Measurements from ENCODE around the gene PLCG2.
A peak's percentile ranks its signal among the peaks of the same experiment; 100 is the strongest.
"Not testable (repeated sequence)": the region's sequence is repeated elsewhere in the genome, so short reads cannot be mapped to it uniquely, and the experiment has no call there.

Gene PLCG2

DNA sequence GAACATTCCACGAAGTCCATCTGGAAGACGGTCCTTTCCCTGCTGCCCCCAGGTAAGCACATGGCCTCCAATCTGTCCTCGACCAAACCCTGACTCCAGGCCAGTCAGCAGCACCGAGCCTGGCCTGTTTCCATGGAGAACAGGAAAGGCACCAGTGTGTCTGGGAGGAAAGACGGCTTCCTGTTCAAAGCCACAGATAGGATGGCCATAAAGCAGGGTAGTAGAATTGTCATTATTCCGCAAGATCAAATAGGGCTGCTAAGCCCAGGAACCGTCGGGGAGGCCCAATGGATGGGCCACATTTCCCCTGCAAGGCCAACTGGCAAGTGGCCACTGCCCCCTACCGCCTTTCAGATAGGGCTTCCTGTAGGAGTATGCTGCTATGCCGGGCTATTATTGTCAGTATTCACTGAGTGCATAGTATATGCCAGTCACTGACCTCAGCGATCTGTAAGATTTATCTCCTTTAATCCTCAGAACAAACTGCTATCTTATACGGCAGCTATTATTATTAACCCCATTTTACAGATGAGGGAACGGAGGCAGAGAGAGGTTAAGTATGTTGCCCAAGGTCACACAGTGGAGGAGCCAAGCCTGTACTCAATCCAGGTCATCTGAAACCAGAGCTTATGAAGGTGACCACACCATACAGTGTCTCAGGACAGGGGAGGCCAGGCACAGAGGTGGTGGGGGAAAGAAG lies 23.0 kb upstream of the PLCG2 start:
- DNase-seq: peak; percentile 37

DNA sequence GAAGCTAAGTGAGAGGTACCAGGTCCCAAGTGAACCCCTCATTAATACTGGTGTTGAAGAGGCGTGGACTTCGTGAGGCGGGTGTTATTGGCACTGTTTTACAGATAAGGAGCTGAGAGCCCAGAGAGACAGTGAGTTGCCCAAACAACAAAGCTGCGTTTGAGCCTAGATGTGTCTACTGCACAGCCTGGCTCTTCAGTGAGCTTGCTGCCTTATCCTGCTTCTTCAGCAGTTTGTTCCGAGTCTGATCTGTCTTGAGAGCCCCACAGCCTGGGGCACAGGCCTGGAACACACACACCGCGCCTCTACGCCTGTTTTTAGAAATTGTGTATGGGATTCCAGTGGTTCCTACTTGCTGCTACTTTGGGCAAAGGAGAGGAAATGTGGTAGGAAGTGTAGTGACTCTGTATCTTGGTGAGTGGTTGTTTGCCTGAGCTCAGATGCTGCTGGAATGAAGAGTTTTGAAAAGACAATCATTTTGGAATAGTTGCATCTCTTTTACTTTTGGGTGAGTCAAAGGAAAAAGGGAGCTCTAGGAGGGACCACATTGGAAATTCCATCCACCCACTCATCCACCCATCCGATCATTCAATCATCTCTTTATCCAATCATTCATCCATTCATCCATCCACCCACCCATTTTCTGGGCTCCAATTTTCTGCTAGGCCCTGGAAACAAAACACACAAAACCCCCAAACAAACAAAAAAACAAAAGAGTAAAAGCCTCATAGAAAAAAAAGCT lies 22.3 kb upstream of the PLCG2 start:
- no peak for DNase-seq

DNA sequence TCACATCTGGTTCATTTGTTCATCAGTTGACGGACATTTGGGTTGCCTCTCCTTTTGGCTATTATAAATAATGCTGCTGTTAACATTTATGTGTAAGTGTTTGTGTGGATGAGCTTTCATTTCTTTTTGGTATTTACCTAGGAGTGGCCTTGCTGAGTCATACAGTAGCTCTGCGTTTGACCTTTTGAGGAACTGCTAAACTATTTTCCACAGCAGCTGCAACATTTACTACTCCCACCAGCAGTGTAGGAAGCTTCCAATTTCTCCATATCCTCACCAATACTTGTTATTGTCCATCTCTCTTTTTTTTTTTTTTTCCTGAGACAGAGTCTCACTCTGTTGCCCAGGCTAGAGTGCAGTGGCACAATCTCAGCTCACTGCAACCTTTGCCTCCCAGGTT lies 20.7 kb upstream of the PLCG2 start:
- DNase-seq: no peak

DNA sequence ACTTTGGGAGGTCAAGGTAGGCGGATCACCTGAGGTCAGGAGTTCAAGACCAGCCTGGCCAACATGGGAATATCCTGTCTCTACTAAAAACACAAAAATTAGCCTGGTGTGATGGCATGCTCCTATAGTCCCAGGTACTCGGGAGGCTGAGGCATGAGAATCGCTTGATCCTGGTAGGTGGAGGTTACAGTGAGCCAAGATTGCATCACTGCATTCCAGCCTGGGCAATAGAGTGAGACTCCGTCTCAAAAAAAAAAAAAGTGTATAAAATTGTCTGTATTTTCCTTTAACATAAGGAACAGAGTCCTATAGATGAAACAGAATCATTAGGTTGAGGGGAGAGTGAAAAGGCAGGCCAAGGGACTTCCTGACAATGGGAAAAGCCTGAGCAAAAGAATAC lies 16.8 kb upstream of the PLCG2 start:
- not testable (repeated sequence) for DNase-seq

DNA sequence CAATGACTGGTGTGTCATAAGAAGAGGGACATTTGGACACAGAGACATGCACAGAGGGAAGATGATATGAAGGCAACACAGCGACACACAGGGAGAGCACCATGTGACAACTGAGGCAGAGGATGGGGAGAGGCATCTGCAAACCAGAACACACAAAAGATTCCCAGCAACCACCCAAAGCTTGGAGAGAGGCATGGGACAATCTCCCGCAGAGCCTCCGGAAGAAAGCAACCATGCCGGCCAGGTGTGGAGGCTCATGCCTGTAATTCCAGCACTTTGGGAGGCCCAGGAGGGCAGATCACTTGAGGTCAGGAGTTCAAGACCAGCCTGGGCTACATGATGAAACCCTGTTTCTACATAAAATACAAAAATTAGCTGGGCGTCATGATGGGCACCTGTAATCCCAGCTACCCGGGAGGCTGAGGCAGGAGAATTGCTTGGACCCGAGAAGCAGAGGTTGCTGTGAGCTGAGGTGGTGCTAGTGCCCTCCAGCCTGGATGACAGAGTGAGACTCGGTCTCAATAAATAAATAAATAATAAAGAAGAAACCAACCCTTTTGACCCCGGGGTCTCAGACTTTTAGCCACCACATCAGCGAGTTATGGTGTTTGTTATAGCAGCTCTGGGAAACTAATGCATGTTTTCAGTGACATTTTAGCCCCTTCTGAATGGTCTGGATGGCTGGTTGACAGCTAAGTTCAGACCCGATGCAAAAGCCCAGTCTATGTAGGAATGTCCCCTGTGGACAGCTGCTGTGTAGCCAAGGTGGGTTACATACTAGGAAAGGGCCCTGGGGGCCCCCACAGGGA lies 13.8 kb upstream of the PLCG2 start:
- no peak for DNase-seq

DNA sequence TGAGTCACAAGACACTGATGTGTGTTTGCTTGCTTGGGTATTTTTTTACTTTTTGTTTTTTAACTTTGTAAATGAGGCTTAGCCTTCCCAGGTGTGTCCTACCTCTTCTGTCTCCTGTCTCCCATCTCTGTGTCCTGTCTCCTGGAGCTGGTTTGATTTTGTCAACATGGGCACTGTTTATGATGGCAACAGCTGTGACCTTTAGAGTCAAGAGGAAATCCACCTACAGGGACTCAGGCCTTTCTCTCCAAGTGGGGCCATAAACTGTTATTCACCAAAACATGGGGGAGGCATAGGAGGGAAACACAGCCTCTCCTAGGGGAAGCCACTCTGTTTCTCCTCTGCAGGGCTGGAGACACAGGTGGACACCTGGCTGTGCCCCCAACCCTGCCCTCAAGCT lies 13.1 kb upstream of the PLCG2 start:
- no peak for DNase-seq

DNA sequence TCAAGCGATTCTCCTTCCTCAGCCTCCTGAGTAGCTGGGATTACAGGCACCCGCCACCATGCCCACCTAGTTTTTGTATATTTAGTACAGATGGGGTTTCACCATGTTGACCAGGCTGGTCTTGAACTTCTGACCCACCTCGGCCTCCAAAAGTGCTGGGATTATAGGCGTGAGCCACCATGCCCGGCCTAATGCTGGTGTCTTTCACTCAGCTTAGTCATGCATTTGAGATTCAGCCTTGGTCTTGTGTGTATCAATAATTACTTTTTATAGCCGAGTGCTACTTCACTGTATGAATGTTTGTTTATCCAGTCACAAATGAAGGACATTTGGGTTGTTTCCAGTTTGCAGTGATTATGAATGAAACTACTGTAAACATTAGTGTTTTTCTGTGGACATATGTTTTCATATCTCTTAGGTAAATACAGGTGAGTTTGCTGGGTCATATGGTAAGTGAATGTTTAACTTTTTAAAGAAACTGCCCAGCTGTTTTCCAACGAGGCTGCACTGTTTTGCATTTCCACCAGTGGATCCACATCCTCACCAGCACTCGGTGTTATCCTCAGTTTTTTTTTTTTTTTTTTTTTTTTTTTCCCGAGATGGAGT lies 11.0 kb upstream of the PLCG2 start:
- no peak for DNase-seq

DNA sequence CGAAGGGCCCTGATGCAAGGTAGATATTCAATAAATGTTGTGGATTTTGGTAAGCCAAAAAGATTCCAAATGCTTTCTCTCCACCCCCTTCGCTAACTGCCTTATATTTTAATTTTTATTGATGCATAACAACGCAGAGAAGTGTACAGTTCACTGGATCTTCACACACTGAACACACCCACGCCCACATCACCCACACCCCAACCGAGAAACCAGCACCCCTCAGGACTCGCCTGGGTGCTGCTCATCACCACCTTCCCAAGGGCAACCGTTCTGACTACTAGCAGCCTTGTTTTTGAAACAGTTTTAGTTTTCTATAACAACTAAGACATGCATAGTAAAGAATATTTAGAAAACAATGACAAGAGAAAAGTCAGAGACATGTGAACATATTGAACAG lies 9.1 kb upstream of the PLCG2 start:
- DNase-seq: no peak

DNA sequence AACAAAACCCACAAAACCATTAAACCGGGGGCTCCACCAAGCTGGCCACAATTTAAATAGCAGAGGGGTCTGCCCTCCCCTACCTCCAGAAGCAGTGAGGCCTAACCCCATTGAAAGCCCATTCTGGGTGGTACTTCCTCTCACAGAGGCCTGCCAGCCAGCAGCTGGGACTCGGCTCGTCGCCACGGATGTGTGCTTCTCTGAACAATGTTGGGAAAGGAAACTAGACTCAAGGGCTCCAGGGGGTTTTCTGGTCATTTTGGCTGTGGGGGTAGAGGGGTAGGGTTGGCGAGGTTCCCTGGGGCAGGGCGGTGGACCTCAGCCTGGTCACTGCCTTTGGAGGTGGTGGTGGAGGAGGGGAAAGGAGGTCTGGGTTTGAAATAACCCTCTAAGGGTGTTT lies 4.7 kb upstream of the PLCG2 start:
- peak; percentile 40 for DNase-seq

DNA sequence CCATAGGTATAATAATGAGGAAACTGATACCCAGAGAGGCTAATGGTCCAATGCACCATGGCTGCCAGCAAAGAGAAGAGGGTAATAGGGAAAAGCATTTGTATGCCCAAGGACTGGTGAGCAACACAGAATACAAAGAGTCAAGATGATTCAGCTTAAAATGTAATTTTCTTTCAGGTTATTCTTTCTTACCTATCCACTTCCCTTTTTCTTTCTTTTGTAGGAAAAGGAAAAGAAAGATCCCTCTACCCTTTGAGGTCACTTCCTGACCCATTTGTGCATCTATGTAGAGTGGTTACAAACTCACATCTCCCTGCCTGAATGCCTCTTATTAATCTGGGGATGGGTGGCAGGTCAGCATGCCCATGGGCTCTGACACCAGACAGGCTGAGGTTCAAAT lies 3.5 kb upstream of the PLCG2 start:
- no peak for DNase-seq

DNA sequence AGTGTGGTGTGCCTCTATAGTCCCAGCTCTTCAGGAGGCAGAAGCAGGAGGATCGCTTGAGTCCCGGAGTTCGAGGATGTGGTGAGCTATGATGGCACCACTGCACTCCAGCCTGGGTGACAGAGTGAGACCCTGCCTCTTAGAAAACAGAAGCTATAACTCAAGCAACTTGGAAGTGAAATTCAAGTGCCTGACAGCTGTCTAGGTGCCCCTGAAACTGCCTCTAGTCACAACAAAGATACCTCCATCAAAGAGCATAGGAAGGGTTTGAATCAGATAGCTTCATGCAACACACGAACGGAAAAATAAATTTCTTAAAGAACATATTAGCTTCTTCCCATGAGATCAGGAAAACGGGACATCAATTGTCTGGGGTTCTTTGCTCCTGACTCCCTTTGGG lies 860 bp upstream of the PLCG2 start:
- no peak for DNase-seq

DNA sequence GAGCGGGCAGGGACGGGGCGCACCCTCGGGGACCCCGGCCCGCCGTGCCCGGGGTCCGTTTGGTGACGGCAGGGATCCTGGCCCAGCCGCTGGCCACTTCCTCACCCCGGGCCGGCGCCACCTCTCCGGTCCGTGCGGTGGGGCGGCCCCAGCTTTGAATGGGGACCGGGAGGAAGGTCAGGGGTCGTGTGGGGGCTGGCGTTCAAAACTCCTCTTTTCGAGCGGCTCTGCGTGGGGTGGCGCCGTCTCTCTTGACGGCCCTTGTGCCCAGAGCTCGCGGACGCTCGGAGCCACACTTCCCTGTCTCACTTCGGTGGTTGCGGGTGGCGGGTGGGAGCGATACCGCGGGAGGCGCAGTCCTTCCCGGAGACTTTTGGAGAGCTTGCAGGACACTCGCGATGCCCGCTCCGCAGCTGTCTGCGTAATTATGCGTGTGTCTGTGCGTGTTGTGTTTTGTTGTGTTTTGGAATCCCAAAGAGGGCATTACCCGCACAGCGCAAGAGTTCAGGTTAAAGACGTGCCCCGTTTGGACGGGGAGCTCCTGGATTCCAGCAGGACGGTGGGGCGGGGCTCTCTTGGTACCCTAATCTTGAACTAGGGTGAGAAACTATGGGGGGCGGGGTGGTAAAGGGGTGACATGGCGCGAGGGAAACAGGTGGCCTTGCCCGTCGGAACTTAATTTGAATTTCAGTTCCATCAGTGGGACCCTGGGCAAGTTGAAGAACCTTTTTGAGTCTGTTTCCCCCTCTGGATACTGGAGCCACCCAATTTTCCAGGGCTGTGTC lies 637 bp downstream of the PLCG2 start:
- peak; percentile 36 for DNase-seq

DNA sequence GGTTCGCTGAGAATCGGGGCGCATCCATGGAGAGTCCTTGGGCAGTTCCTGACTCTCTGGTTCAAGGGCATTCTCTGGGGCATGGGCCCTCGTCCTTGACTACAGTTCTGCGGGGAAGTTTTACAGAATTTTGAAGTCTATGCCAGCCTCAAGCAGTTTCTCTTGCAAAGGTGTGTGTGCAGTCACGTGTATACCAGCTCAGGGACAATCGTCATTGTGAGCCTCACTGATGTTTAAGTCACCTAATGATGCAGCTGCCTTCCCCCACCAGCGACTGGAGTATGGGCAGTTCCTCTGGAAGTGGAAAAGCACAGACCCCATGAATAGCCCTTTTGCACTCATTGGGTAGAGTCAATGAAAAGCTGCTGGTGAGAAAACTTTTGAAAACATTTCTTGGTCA lies 1.3 kb downstream of the PLCG2 start:
- no peak for DNase-seq

DNA sequence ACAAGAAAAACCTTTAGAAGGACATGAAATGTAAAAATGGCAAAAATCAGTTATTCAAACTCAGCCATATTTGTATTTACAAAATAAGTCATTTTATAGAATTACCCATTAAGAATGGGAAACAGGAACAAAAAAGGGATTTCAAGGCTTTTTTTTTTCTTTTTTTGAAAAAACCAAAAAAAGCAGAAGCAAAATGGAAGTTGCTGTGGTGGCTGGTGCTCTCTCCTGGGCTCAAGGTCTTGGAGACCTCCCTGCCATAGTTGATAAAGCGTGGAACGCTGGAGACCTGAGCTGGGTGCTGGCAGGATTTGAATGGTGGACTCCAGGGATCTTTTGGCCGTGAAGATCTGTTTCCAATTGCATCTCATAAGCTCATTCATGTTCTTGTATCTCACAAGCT lies 3.1 kb downstream of the PLCG2 start:
- no peak for DNase-seq

DNA sequence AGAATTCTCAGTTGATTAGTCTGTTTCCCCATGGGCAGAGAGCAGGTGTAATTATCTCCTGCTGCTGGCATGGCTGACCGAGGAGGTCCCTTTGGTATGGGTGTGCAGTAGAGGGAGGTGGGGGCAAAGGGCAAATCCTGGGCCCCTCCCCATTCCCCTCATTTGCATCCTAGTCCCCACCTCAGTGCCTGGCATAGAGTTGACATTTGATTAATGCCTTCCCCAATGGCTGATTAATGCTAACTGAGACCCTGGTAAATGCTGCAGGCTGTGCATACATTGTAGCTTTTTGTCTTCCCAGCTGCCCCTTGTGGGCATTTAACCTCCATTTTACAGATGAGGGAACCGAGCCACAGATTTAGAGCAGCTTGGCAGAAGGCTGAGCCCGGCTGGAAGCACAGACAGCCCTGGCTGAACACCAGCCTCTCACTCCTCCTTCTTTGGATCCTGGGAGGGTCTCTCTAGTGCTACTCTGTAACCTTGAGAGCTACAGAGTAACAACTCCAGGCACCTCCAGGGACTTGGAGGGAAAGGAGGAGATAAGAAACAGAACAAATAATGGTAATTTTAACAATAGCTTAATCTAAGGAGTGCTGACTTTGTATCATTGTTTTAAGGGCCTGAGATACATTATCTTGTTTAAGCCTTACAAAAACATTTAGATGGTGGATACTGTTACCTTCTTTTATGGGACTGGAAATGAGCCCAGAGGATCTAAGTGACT lies 5.1 kb downstream of the PLCG2 start:
- DNase-seq: no peak

DNA sequence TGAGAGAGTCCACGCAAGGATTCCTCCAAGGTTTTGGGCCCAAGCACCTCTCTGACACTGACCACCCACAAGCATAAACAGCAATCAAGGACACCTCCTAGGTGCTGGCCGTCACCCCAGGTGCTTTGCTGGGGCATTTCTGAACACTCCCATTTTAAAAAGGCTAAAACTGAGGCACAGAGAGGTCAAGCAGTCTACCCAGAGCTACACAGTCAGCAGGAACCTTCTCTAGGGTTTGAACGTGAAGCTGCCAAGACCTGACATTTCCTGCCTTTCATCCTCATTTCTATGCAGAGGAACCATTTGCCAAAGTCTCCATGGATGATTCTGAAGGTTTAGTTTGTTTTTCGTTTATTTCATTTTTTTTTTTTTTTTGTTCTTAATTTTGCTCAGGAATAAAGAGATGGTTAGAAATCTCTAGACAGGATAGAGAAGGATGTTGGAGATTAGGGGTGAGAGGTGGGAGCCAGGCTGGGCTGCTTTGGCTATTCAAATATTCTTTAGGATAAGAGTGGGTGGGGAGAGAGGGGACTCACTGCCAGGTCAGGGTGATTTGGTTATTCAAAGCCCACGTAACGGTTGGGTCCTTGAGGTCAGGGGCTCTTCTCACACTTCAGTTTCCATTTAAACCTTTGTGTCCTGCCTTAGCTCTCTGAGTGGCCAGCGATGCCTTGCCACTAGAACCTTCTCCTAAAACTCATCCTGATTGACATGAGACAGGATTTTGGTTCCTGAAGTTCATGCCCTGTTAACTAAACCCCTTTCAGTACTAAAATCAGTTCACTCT lies 6.2 kb downstream of the PLCG2 start:
- no peak for DNase-seq

DNA sequence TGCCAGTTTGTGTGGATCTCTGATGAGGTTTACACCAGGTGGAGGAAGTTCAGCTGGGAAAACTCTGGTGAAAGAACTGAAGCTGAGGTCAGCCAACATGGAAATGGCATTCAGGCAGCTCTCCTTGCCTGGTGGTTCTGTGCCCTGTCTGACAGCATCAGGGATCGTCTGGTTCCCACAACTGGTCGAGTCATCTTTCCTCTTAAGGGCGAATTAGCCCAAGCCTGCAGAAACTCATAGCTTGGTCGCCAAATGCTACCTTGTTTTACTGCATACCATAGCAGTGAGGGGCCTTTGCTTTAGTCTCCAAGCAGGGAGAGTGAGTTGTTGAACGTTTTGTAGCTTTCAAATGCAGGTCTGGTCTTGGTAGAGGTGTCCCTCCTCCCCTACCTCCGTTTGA lies 7.2 kb downstream of the PLCG2 start:
- no peak for DNase-seq

DNA sequence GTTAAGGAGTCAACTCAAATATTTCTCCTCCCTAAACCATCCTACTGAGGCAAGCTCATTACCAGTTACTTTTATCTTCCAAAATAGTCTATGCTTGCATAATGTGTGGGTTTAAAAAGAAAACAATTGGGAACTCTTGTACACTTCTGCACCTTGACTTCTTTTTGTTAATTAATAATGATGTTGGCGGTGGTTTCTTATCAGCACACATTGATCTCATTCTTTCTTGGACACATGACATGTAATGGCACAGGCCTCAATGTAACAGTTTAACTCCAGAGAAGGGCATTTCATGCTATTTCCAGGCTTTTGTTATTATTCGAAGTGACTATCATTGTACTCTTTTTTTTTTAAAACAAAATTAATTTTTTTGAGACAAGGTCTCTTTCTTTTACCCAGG lies 7.8 kb downstream of the PLCG2 start:
- no peak for DNase-seq

DNA sequence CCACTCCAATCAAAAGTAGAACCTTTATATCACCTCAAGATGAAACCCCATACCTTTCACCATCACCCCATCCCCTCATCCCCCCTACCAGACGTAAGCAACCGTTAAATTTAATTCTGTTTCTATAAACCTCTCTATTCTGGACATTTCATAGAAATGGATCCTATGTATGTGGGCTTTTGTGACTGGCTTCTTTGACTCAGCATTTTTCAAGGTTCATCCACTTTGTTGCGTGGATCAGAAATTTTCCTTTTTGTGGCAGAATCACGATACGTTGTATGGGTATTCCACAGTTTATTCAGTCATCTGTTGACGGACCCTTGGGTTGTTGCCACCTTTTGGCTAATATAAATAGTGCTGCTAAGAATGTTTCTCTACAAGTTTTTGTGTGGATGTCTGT lies 8.6 kb downstream of the PLCG2 start:
- no peak for DNase-seq

DNA sequence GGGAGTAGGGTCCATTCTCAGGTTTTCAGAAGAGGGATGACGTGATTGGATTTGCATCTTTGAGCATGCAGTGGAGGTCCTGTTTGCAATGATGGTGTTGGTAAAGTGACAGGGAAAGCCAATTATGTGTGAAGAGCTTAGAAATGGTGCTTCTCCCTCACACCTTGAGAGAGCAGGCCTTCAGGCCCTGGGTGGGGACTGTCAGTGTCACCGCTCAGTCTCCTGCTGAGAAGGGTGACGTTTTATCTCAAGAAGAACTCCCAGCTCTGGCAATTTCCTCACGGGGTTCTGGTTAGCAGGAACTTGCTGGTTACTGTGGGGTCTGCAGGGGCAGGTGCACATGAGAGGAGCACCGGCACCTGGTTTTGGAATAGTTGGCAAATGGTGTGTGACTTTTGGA lies 11.2 kb downstream of the PLCG2 start:
- DNase-seq: no peak

DNA sequence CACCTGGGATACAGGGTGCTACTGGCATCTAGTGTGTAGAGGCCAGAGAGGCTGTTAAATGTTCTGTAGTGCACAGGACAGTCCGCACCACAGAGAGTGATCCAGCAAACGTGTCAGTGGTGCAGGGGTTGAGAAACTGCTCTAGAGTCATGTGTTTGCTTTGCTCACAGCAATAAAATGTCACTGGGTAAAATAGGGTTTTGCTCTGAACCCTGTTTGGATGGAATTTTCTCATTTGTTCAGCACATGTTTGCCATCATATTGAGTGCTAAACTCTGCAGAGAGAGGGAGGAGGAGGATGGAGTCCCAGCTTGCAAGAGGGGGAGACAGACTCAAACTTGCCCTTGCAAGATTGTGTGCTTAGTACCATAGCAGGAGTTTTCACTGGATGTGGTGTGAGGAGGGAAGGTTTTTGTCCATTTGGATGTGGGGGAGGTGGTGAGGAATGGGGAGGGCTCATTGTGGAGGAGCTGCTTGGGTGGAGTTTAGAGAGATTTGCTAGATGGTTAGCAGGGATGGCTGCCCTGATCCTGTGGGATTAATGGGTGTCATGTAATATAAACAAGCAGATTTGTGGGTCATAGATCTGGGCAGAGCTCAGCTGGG lies 11.8 kb downstream of the PLCG2 start:
- no peak for DNase-seq

Measured in femur (tissue), 1 donor.